IPS DF 4.7 (cell line): ENCODE data around the gene INPP4B.
A peak's percentile ranks its signal among the peaks of the same experiment; 100 is the strongest.

Experiments
- DNase-seq: peaks from one replicate; pipeline ENCODE4 v3.0.0-alpha.2; 2013; ENCODE audit warnings: low spot score; ENCODE audit errors: extremely low read depth

Gene INPP4B

DNA sequence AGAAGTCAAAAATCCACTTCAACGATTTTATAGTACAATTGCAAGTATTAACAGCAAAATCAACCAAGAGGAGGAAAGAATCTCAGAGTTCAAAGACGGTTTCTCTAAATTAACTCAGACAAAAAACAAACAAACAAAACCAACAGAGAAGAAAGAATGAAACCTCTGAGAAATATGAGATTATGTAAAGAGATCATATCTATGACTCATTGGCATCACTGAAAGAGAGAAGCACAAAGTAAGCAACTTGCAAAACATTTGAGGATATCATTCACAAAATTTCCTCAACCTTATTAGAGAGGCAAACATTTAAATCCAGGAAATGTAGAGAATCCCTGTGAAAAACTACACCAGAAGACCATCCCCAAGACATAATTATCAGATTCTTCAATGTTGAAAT lies 370.4 kb downstream of the INPP4B start:
- no peak for DNase-seq

DNA sequence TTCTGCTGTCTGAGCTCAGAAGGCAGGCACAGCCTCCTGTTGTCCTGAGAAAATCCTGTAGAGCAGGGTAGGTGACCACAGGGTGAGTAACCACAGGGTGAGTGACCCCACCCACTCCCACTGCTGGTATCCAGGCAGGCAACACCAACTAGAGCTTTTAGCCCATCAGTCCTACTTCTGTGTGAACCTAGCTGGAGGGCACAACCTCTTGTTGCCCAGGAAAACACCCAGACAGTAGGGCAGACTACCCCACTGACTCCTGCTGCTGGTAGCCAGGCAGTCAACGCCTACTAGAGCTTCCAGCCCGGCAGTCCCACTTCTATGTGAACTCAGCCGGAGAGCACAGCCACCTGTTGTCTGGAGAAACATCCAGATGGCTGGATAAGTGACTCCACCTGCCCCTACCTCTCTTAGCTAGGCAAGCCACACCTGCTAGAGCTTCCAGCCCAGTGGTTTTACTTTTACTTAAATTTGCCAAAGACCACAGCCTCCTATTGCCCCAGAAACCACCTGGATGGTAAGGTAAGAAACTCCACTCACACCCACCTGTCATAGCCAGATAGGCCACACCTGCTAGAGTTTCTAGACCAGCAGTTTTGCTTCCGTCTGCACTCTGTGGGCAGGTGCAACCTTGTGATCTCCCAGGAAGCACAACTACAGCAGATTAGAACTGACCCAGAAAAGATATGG lies 371.6 kb downstream of the INPP4B start:
- no peak for DNase-seq

DNA sequence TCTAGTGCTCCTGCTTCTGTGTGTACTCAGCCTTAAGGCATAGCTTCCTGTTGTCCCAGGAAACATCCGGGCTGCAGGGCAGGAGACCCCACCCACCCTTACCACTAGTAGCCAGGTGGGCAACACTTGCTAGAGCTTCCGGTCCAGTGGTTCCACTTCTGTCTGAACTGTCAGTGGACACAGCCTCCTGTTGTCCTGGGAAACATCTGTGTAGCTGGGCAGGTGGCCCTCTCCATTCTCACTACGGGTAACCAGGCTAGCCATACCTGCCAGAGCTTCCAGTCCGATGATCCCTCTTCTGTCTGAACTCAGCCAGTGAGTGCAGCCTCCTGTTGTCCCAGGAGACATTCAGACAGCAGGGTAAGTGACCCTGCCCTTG lies 372.2 kb downstream of the INPP4B start:
- DNase-seq: no peak

DNA sequence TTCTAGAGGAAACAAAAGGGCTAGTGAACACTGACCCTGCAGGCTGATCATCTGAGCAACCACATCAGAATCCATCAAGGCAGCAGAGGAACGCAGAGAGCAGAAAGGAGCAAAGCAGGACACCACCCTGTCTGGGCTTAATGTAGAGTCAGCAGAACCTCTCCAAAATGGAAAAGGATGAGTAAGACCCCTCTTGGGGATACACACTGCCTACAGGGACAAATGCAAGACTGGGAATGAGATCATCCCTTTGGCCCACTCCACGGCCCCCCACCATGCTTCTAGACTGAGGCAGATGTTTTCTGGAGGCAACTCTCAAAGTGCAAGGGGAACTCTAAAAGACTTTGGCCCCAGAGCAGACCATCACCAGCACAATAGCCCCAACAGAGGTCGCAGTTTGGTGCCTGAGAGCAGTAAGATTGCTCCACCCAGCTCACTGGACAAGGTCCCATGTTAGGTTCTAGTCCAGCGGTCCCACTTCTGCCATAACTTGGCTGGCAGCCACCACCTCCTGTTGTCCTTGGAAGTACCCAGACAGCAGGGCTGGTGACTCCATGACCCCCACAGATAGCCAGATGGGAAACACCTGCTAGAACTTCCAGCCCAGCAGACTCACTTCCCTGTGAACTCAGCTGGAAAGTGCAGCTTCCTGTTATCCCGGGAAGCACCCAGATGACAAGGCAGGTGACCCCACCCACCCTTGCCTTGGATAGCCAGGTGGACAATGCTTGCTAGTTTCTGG lies 372.7 kb downstream of the INPP4B start:
- no peak for DNase-seq

DNA sequence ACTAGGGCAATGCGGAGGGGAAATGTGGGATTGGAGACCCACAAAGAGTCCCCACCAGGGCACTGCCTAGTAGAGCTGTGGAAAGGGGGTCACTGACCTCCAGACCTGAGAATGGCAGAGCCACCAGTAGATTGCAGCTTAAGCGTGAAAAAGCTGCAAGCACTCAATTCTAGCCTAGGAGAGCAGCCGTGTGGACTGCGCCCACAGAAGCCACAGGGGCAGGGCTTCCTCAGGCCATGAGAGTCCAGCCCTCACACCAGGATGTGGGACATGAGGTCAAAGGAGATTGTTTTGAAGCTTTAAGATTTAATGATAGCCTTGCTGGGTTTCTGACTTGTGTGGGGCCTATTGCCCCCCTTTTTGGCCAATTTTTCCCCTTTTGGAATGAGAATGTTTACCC lies 379.0 kb downstream of the INPP4B start:
- no peak for DNase-seq

DNA sequence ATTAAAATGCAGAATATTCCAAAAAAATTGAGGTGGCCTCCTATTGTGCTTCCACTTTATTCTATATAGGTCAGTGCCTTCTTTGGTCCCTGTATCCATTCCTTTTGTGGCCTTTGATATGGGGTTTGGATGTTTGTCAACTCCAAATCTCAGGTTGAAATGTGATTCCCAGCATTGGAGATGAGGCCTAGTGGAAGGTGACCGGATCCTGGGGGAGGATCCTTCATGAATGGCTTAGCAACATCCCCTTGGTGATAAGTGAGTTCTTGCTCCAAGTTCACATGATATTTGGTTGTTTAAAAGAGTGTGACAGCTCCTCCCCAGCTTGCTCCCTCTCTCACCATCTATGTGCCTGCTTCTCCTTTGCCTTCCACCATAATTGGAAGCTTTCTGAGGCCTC lies 380.6 kb downstream of the INPP4B start:
- no peak for DNase-seq

DNA sequence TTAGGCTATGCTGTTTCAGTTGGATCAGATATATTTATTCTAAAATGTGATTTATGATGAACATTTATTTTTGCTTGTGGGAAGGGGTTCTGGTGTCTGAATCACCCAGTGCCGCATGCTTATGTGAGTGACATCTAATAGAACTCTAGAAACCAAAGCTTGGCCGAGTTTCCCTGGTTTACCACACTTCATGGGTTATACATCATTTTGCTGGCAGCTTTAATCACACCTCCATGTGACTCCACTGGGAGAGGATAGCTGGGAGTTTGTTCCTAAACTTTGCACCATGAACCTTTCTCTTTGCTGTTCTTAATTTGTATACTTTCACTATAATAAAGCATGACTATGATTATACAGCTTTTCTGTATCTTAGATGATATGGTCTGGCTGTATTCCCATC lies 382.9 kb downstream of the INPP4B start:
- DNase-seq: no peak

DNA sequence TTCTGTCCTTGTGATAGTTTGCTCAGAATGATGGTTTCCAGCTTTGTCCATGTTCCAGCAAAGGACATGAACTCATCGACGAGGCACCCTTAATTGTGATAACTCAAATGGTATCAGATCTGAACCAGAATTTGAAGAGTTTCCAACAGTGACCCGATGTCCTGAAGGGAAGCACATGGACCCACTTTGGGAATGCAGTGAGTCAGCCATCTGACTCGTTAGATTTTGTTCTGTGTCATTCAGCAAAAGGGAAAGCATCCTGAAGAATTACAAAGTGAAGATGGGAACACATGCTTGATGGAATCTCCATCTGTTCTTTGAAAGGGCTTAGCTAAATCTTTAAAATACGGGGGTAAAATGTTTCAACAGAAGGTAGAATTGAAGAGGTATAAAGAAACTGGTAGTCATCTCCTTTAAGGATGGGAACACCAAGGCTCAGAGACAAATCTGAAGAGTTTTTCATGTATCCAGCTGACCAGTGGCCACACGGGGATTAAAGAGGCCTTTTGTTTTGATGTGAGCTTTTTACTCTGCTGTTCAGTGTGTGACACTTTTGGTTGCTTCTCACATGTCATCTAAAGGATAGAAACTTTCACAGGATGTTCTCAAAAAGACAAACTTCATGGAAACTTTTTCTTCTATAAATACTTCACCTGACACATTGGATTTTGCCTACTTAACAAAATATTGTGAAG lies 393.8 kb downstream of the INPP4B start:
- DNase-seq: no peak

DNA sequence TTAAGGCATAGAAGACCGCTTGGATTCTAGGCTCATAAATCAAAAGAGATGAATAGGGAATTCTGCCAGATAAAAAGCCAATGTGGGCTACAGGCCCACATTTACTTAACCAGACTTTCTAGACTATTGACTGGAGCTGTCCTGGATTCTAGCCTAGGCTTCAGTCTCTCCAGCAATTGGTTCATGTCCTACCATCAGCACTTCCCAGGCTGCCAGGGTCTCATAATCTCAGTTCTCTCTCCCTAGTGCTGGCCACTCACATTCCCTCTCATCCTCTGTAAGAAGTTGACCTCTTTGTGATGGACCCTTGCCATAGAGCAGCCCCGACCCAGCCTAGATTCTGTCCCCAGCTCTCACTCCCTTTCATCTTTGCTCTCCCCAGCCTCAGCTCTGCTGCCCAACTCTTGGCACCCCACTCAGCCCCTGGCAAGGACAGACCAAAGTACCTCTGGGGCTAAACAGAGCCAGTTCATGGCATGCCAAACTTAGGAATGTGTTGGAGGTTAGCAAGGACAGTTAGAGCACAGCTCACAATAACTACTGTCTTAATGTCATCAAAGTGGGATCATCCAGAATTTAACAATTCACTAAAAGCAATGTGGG lies 396.2 kb downstream of the INPP4B start:
- no peak for DNase-seq

DNA sequence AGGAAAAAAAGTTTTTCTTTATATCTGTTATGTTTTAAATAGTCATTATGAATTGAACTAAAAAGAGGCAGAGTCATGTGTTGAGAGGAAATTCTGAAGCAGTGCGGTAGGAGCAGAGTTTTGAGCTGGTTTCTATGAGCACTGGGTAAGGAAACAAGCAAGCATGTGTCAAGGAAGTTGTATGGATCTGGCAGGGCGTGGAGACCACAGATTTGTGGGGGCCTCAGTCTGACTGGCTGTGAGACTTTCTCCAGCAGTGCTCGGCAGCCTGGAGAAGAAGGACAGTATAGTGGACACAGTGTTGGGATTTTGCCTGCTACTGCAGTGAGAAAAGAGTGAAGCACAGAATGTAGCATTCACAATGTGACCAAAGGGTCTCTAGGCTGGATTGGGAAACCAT lies 399.1 kb downstream of the INPP4B start:
- DNase-seq: no peak

DNA sequence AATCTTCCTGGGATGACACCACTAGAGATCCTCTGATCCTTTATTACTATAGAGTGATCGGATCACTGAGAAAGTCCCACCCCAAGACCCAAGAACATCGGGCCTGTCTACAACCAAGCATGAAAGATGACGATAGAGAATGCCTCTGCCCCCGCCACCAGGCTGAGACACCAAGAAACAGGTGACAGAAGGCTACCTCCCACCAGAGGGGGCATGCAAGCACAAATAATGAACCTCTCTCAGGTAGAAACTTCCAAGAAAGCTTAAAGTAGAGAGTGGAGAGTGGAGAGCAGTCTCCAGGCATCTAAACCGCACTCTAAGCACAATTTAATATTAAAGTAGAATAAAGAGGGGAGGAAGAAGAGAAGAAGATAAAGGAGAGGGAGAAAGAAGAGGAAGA lies 402.6 kb downstream of the INPP4B start:
- no peak for DNase-seq

DNA sequence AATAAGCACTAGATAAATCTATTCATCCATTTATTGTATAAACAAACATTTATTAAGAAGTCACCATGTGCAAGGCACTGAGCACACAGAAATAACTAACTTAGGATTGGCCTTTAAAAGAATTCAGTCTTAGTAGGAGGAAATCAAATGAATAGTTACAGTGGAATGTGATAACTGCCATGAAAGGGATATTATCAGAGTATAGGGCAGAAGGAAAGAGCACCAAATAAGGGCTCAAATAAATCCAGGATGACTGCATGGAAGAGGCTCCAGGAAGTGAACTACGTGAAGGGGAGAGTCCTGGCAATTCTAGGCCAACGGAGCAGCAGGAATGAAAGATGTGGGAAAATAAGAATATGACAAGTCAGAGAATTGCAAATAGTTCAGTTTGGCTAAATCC lies 406.0 kb downstream of the INPP4B start:
- no peak for DNase-seq

DNA sequence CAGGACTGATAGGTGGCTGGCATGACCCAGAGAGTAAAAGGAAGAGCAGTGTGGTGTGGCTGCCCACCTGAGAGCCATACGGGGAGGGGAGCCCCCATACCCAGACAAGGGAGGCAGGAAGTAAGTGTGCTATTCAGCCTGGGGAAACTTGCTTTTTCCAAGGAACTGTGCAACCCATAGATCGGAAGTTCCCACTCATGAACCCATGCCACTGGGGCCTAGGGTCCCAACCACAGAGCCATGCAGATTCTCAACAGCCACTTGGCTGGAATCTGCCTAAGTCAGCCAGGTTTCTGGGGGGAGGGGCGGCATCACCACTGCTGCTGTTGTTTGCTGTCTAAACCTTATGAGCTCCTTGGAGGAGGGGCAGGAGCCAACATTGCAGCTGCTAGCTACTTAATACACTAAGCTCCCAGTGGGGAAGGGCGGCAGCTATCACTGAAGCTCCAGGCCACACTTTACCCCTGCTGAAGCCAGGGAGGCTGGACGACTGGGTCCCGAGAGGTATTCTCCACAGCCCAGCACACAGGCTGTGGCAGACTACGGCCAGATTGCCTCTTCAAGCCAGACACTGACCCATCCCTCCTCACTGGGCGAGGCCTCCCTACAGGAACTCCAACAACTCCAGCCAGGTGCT lies 410.4 kb downstream of the INPP4B start:
- peak; percentile 28 for DNase-seq

DNA sequence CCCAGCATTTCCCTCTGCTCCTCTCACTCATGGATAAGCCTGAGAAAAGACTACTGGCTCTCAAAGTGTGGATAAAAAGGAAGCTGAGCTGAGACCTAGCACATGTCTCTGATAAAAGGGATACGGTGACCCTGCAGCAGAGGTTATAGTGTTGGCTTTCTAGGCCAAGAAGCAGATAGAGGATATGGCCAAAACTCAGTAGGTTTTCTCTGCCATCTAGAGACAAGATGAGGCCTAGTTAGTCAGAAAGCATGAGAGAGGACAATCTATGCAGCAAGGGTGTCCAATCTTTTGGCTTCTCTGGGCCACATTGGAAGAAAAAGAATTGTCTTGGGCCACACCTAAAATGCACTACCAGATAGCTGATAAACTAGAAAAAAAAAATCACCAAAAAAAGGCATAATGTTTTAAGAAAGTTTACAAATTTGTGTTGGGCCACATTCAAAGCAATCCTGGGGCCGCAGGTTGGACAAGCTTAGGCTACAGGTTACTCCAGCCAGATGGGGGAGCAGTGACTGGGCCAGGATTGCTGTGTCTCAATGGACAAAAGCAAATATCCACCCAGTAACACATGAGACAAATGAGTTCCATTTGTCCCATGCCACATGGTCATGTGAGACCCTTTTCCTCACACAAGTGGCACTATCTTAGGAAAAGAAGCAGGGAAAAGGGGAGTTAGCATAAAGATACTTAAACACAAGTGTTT lies 411.4 kb downstream of the INPP4B start:
- DNase-seq: no peak

DNA sequence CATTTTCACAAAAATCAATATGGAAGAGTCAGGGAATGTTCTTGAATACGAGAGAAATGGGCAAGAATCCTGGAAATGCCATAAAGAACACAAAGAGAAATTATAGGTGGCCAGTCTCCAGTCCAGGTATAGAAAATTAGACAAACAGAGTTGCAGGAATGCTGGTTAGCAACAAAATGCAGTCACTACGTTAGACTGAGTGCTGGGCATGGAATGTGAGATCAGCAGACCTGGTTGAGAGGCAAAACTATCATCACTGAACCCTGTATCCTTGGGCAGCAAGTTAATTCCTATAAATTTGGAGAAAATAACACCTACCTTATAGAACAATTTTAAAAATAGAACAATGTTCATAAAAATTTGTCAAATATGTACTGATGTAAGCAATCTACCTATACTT lies 417.4 kb downstream of the INPP4B start:
- DNase-seq: no peak

DNA sequence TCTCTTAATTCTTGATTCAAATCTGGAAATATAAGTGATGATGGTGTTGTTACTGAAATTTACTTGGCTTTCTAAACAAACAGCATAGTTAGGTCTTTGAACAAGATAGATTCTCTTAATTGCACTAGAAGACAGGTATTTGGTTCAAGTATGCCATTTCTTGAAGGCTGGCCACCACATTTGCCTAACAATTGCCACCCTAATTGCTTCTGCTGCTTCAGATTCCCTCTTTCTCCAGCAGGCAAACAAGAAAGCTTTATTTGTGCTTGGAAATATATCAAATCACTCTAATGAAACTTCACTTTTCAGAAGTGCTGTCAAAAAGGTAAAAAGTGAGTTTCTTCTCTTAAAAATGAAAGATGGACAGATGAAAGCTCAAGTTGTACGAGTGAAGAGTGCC lies 418.6 kb downstream of the INPP4B start:
- DNase-seq: peak; percentile 62

DNA sequence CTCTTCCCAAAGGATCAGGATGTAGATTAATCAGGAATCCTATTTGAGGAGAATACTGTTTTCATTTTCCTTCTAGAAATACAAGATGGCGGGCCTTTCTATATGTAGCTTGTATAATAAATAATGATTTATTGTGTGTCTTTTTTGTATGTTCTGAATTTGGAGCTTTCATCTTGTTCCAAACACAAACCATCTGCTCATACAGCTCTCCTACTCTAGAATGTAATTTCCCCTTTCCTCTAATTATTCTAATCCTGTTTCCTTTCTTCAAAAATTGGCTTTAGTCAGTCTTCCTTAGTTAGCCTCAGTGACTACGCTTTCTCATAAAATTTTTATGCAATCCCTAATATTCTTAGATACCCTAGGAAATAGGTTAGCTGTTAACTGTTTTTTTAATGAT lies 422.2 kb downstream of the INPP4B start:
- DNase-seq: no peak

DNA sequence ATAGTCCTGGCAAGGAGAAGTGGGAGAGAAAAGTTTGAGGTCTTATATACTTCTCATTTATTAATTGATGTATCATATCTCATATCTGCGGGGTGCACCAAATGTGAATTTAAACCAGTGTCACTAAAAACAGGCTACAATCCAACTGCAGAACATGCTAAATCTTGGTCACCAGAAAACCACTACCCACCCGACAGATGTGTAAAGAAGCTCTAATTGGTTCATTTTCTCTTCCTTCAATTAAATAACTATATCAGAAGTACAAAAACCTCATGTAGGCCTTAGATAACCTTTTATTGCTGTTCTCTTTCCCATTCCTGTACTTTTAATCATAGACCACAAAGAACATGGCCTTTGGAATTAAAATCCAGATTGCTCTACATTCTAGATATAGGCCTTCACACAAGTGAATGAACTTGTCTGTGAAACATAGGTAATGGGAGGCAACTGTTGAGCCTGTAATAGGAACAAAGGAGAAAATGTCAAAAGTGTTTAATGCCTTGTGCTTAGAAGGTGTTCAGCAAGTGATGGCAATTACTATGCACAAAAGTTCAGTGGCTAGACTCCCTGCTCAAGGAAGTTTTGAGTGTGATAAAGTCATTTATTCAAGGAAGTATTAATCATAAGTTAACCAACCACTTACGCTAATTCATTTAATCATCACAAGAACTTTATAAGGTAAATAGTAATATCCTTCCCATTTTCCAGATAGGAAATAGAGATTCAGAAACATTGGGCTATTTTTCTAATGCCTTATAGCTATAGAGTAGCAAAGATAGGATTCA lies 425.6 kb downstream of the INPP4B start:
- DNase-seq: no peak

DNA sequence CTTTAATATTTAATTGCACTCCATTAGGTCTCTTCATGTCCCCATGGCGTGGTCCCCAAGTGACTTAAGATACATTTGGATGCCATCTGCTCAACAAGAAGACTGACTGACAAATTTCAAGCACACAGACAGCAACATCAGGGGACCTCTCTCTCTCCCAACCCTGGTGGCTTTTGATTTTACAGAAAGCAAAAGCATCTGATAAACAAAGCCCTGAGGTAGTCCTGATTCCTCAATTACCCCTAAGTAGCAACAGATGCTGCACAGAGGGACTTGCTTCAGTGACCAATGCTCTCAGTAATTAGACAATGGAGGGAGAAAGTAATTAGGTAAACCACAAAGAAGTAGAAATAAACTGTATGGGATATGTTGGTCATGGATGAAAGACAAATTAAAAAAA lies 426.4 kb downstream of the INPP4B start:
- no peak for DNase-seq

DNA sequence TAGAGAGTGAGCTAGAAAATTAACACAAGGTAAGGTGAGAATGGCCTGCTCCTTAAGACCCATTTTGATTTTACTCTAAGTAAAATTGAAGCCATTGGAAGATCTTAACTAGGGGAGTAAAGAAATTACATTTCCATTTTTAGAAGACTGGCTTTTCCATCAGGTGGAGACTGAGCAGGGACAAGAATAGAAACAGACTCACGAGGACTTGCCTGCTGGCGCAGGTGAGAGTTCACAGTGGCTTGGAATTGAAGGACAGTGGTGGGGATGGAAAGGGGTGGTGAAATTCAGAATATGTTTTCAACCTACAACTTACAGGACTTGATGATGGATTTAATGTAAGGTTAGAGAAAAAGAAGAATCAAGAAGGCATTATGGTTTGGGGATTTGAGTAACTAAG lies 427.4 kb downstream of the INPP4B start:
- no peak for DNase-seq
